Common myeloid progenitor, CD34-positive (primary cell): Measurements from ENCODE around the gene SCPEP1.

ENCODE experiments used
- CTCF ChIA-PET: fragments of 350-600 bp; sonication (Branson Sonifier 250); formaldehyde crosslinking; loops from one replicate; lab custom pipeline; 2021; ENCODE audit warnings: antibody characterized with exemption; lab: Charles Lee
- POLR2A ChIA-PET: fragments of 350-600 bp; sonication (Branson Sonifier 250); formaldehyde crosslinking; loops from one replicate; lab custom pipeline; 2021; ENCODE audit warnings: antibody characterized with exemption; lab: Charles Lee
- DNase-seq, 3 donors: peaks; one replicate each; pipeline versions ENCODE4 v3.0.0 to v3.0.0-alpha.2; 2013
- H3K27ac ChIP-seq, 2 experiments: 1 replicate in 1 of 2; 2 replicates in 1 of 2; pipeline ENCODE4 v1.7.0; 2013; ENCODE audit warnings: inconsistent platforms in 2 of 2, low read length in 2 of 2, mild to moderate bottlenecking in 2 of 2, low read depth in 1 of 2, moderate library complexity in 1 of 2; ENCODE audit not compliant: severe bottlenecking in 2 of 2, insufficient read depth in 1 of 2, poor library complexity in 1 of 2
- H3K27me3 ChIP-seq, 5 experiments: replicated peaks in 2 of 5; 1 replicate in 3 of 5; 2 replicates in 2 of 5; pipeline versions ENCODE4 v1.6.1 to v1.7.0; 2013; ENCODE audit warnings: low read length in 4 of 5, mild to moderate bottlenecking in 2 of 5, moderate library complexity in 2 of 5, inconsistent platforms in 1 of 5; ENCODE audit not compliant: insufficient read depth in 5 of 5, control insufficient read depth in 4 of 5
- H3K36me3 ChIP-seq, 4 experiments: 1 replicate in 2 of 4; 2 replicates in 2 of 4; pipeline versions ENCODE4 v1.6.1 to v1.7.0; 2013; ENCODE audit warnings: low read length in 3 of 4, control low read depth in 1 of 4, mild to moderate bottlenecking in 1 of 4; ENCODE audit not compliant: control insufficient read depth in 4 of 4, insufficient read depth in 4 of 4
- H3K4me1 ChIP-seq, 4 experiments: 1 replicate in 3 of 4; 2 replicates in 1 of 4; pipeline versions ENCODE4 v1.6.1 to v1.7.1; 2013; ENCODE audit warnings: low read length in 3 of 4, mild to moderate bottlenecking in 3 of 4, control low read depth in 1 of 4, inconsistent platforms in 1 of 4, moderate library complexity in 1 of 4; ENCODE audit not compliant: control insufficient read depth in 4 of 4, insufficient read depth in 4 of 4; ENCODE audit errors: control extremely low read depth in 1 of 4
- H3K4me3 ChIP-seq, 7 experiments: 1 replicate in 4 of 7; 2 replicates in 3 of 7; pipeline versions ENCODE4 v1.5.1 to v1.7.0; 2013; ENCODE audit warnings: mild to moderate bottlenecking in 7 of 7, low read length in 6 of 7, moderate library complexity in 6 of 7, inconsistent platforms in 2 of 7, low read depth in 2 of 7, control low read depth in 1 of 7; ENCODE audit not compliant: insufficient read depth in 4 of 7, control insufficient read depth in 1 of 7; ENCODE audit errors: extremely low read depth in 1 of 7
- H3K9me3 ChIP-seq, 5 experiments: 1 replicate in 4 of 5; 2 replicates in 1 of 5; pipeline versions ENCODE4 v1.6.1 to v1.7.1; 2013; ENCODE audit warnings: low read length in 4 of 5, mild to moderate bottlenecking in 2 of 5, inconsistent platforms in 1 of 5, low read depth in 1 of 5, moderate library complexity in 1 of 5; ENCODE audit not compliant: control insufficient read depth in 4 of 5, insufficient read depth in 2 of 5; ENCODE audit errors: control extremely low read depth in 1 of 5
- WGBS: methylation state at CpG from one replicate; pipeline ENCODE4 v1.1.5; 2013; ENCODE audit not compliant: insufficient coverage; 5-methylcytosine and 5-hydroxymethylcytosine counted together

SCPEP1 gene

DNA sequence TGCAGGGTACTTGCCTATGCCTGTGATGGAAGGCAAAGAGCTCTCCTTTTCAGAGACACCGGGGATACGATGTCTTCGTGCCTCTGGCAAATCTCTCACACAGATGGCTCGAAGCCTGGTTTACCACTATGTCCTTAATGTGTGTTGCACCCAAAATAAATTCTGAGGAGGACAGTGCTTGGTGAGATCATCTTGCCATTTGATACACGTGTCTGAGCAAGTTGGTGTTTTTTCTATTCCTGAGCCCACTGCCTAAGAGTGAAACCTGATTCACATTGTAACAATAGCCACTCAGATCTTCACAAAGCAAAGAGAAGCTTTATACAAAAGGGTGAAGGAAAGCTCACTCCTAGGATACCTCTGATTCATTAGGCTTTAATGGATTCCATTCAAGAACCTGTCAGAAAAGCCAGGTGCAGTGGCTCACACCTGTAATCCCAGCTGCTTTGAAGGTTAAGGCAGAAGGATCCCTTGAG, 74.0 kb downstream of the SCPEP1 start:
- ChIA-PET CTCF (no interaction called here), POLR2A (interaction anchor here (0.6 kb wide), 1 partner anchor 112 kb away, joined by 3 read pairs; no protein-coding TSS in a partner anchor)
- H3K4me3 ChIP-seq = no peak overlapping the region
- H3K9me3 ChIP-seq = no peaks in the 10 kb centered on the region
- peaks cover 0 to 13% (median 7%) of the 10 kb centered on the region in 4 experiments for H3K4me1 ChIP-seq
- WGBS = 100% methylated on average over 5 of the region's 5 CpGs
- H3K27me3 ChIP-seq = peaks cover 2 to 17% (median 9%) of the 10 kb centered on the region in 5 experiments
- no peak for DNase-seq
- no peaks in the 10 kb centered on the region for H3K36me3 ChIP-seq
- no peak overlapping the region for H3K27ac ChIP-seq
